Activated T-cell treated with anti-CD3 and anti-CD28 coated beads, Interleukin-2, amount 50 U/mL, for 48 hours (primary cell): Measurements from ENCODE around the gene AK5.
"Not testable (repeated sequence)": the region's sequence is repeated elsewhere in the genome, so short reads cannot be mapped to it uniquely, and the experiment has no call there.

ENCODE experiments used
- DNase-seq, 2 experiments: peaks; one replicate each; pipeline ENCODE4 v3.0.0-alpha.2; 2020

The AK5 gene

GRCh38 chr1:77405186-77405585 lies 123.4 kb downstream of the AK5 start:
- DNase-seq: no peak

- no peak for DNase-seq
Observed at GRCh38 chr1:77406661-77407060, 124.8 kb downstream of the AK5 start.

- DNase-seq: no peak
Observed at GRCh38 chr1:77407738-77408375, 126.0 kb downstream of the AK5 start.

GRCh38 chr1:77408933-77409332 lies 127.1 kb downstream of the AK5 start:
- not testable (repeated sequence) for DNase-seq

- DNase-seq: no peak
Observed at GRCh38 chr1:77412069-77412819, 130.4 kb downstream of the AK5 start.

- DNase-seq: no peak
Observed at GRCh38 chr1:77412820-77413530, 131.2 kb downstream of the AK5 start.

- DNase-seq: no peak
Observed at GRCh38 chr1:77413541-77414335, 131.9 kb downstream of the AK5 start.

GRCh38 chr1:77415579-77415978 lies 133.8 kb downstream of the AK5 start:
- DNase-seq: no peak

- DNase-seq: no peak
Observed at GRCh38 chr1:77416692-77417450, 135.1 kb downstream of the AK5 start.

GRCh38 chr1:77418055-77418454 lies 136.2 kb downstream of the AK5 start:
- DNase-seq: not testable (repeated sequence)

- no peak for DNase-seq
Observed at GRCh38 chr1:77421504-77422233, 139.8 kb downstream of the AK5 start.

- DNase-seq: no peak
Observed at GRCh38 chr1:77424236-77424635, 142.4 kb downstream of the AK5 start.

- no peak for DNase-seq
Observed at GRCh38 chr1:77428068-77428467, 146.2 kb downstream of the AK5 start.

- DNase-seq: no peak
Observed at GRCh38 chr1:77430966-77431690, 149.3 kb downstream of the AK5 start.

GRCh38 chr1:77433934-77434333 lies 152.1 kb downstream of the AK5 start:
- DNase-seq: no peak

GRCh38 chr1:77434967-77435366 lies 153.1 kb downstream of the AK5 start:
- DNase-seq: no peak

GRCh38 chr1:77438236-77438913 lies 156.6 kb downstream of the AK5 start:
- DNase-seq: no peak

GRCh38 chr1:77446841-77447555 lies 165.2 kb downstream of the AK5 start:
- no peak for DNase-seq

- no peak for DNase-seq
Observed at GRCh38 chr1:77447669-77448068, 165.8 kb downstream of the AK5 start.

GRCh38 chr1:77459881-77460280 lies 178.1 kb downstream of the AK5 start:
- DNase-seq: no peak
